Subcutaneous abdominal adipose tissue (tissue), 5 donors: ENCODE data around the gene CCDC177.
A peak's percentile ranks its signal among the peaks of the same experiment; 100 is the strongest.
"Not testable (repeated sequence)": the region's sequence is repeated elsewhere in the genome, so short reads cannot be mapped to it uniquely, and the experiment has no call there.

Experiments used
- H3K27ac ChIP-seq: one replicate; pipeline ENCODE4 v1.7.0; 2013; ENCODE audit warnings: low read depth, mild to moderate bottlenecking, inconsistent platforms, low read length, moderate library complexity
- H3K27me3 ChIP-seq, 5 donors: one replicate each; pipeline ENCODE4 v1.7.0; 2013; ENCODE audit warnings: low read length in 5 of 5, inconsistent platforms in 1 of 5; ENCODE audit not compliant: control insufficient read depth in 5 of 5, insufficient read depth in 4 of 5
- H3K36me3 ChIP-seq, 5 donors: one replicate each; pipeline ENCODE4 v1.7.0; 2013; ENCODE audit warnings: low read length in 5 of 5; ENCODE audit not compliant: control insufficient read depth in 5 of 5, insufficient read depth in 5 of 5
- H3K4me1 ChIP-seq, 5 donors: one replicate each; pipeline ENCODE4 v1.7.0; 2013; ENCODE audit warnings: low read length in 5 of 5, mild to moderate bottlenecking in 3 of 5, moderate library complexity in 1 of 5; ENCODE audit not compliant: control insufficient read depth in 5 of 5, insufficient read depth in 5 of 5
- H3K4me3 ChIP-seq, 5 donors: one replicate each; pipeline ENCODE4 v1.7.0; 2013; ENCODE audit warnings: low read length in 5 of 5, low read depth in 1 of 5
- H3K9ac ChIP-seq, 5 donors: one replicate each; pipeline ENCODE4 v1.7.0; 2013; ENCODE audit warnings: low read length in 5 of 5, mild to moderate bottlenecking in 4 of 5, moderate library complexity in 3 of 5
- H3K9me3 ChIP-seq, 5 donors: one replicate each; pipeline ENCODE4 v1.7.0; 2013; ENCODE audit warnings: low read length in 5 of 5; ENCODE audit not compliant: control insufficient read depth in 5 of 5
- donor health status: healthy.
- donor health status: healthy.
- donor health status: healthy.
- donor health status: healthy.
- donor health status: healthy.

The CCDC177 gene

DNA sequence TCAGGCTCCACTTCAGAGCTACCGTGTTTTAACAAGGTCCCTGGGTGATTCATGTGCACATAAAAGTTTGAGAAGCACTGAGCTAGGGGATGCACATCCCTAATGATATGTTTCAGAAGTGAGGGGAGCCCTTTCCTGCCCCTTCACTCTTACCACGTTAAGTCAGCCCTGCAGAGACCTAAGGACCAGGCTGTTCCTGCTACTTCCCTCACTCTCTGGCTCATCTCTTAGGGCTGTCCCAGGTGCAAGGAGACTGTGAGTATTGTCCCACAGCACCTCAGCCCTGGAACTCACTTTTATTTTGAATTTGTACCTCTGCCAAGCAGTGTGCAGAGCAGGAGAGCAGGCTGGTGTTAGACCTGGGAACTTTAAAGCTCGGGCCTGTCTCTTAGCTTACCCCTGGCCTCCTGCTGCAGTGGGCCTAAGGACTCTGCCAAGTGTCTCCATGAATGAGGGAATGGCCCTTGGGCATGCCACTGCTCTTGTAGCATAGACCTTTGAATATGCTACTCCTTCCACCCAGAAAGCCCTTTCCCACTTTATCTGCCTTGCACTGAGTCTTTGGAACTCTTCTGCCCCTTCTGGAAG lies 25.7 kb upstream of the CCDC177 start:
- no peak overlapping the region for H3K27ac ChIP-seq
- H3K9me3 ChIP-seq, result no peaks in the 10 kb centered on the region
- no peak overlapping the region for H3K9ac ChIP-seq
- H3K27me3 ChIP-seq, result no peaks in the 10 kb centered on the region
- H3K4me3 ChIP-seq, result no peak overlapping the region
- H3K36me3 ChIP-seq, result no peaks in the 10 kb centered on the region
- peaks cover 0 to under 1% (median 0%) of the 10 kb centered on the region in 5 donors for H3K4me1 ChIP-seq

DNA sequence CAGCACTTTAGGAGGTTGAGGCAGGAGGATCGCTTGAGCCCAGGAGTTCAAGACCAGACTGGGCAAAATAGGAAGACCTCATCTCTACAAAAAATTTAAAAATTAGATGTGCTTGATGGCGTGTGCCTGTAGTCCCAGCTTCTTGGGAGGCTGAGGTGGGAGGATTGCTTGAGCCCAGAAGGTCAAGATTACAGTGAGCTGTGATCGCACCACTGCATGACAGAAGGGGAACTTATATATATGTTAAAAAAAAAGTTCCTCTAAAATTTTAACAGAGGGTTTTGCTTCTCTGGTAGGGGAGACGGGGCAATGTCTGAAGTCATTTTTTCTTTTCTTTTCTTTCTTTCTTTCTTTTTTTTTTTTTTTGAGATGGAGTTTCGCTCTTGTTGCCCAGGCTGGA lies 24.8 kb upstream of the CCDC177 start:
- not testable (repeated sequence) for H3K4me1 ChIP-seq, H3K27ac ChIP-seq, H3K9me3 ChIP-seq, H3K4me3 ChIP-seq, H3K9ac ChIP-seq, H3K27me3 ChIP-seq, H3K36me3 ChIP-seq

DNA sequence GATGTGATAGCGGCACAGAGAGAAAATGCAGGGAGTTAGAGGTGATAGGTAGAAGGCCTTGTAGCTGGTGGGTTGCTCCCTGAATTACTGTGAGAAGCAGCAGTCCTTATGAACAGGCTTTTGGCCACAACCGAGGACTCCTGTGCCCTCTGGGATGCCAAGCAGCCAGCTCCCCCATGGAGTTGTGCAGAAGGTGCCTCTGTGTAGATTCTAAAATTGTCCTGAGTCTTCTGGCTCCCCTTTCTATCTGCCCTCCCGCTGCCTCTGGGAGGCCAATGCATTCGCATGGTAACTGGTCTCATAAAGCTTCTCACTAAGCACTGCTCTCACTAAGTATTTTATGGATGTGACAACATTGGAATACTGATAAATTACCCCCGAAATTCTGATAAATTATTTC lies 20.7 kb upstream of the CCDC177 start:
- no peak overlapping the region for H3K9ac ChIP-seq
- H3K4me3 ChIP-seq, result no peak overlapping the region
- H3K27me3 ChIP-seq, result no peaks in the 10 kb centered on the region

DNA sequence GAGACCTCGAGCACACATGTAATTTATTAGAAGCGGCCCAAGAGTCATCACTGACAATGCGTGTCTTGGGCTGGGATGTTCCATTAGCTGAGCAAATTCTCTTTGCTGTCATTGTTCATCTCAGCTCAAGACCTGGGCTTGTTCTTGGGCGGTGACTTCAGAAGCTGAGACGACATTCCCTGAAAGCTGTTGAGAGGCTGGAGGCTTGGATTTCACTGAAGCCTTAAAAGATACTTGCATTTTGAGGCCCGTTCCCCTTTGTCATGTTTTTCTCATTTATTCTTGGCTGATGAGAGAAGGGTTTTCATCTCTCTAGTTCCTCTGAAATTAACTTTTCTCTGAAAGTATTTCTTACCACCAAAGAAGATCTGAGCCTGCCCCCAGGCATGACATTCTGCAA lies 20.2 kb upstream of the CCDC177 start:
- no peak overlapping the region for H3K27ac ChIP-seq
- no peak overlapping the region for H3K4me3 ChIP-seq
- H3K9ac ChIP-seq, result no peak overlapping the region
- no peaks in the 10 kb centered on the region for H3K27me3 ChIP-seq
- peaks cover 0 to 12% (median 11%) of the 10 kb centered on the region in 5 donors for H3K4me1 ChIP-seq
- no peaks in the 10 kb centered on the region for H3K36me3 ChIP-seq
- no peaks in the 10 kb centered on the region for H3K9me3 ChIP-seq

More for the DNA sequence above, 20.7 kb upstream of the CCDC177 start:
- H3K9me3 ChIP-seq, result no peaks in the 10 kb centered on the region
- H3K27ac ChIP-seq, result no peak overlapping the region
- H3K4me1 ChIP-seq, result peaks cover 0 to 12% (median 11%) of the 10 kb centered on the region in 5 donors
- H3K36me3 ChIP-seq, result no peaks in the 10 kb centered on the region

DNA sequence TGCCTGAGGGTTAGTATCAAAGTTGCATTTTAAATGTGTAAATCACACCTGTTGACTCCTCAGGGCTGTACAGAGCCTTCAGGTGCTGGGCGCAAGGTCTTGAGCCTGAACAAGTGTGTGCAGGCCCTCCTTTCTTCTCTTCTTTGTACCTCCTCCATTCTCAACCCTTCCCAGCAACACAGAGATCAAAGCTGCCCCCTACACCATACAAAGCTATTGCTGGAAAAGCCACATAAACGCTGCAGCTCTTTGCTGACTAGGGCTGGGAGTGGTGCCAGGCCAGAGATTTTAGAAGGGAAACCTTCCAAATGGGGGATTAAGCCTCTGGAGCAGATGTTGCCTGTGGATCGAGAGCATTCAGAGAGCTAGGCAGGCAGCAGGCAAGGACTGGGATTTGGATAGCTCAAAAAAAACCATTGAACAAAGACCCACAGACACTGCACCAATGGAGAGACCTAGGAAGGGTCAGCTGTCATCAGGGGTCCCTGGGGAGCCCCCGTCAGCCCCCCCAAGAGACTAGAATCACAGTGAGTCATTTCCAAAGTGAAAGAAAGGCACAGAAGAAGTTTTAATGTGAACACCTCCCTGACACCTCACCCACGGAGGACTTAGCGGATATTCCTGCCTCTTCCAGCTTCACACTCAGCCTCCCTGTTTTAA lies 18.5 kb upstream of the CCDC177 start:
- peak overlapping the region in 4 of 5 donors; percentile 40 to 49 (median 45) for H3K4me3 ChIP-seq
- H3K36me3 ChIP-seq, result no peaks in the 10 kb centered on the region
- no peaks in the 10 kb centered on the region for H3K9me3 ChIP-seq
- peaks cover 0 to 12% (median 11%) of the 10 kb centered on the region in 5 donors for H3K4me1 ChIP-seq
- H3K27ac ChIP-seq, result peak overlapping the region; percentile 7
- no peaks in the 10 kb centered on the region for H3K27me3 ChIP-seq
- peak overlapping the region in 1 of 5 donors; percentile 32 for H3K9ac ChIP-seq

DNA sequence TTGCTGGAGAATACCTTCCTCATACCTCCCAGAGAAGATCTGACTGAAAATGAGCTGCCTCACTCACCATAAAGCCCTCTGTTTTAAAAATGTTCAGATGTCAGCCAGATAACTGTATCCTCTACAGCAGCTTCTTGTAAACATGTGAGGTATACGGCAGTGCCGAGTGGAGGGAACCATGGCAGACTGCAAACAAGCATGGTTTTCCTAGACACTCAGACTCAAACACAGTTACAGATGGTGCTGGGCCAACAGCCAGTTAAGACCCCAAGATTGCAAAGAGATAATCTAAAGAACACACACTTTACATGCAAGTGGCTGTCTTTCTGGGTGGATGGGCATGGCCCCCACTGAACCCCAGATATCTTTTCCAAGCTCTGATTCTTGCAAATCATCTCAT lies 16.6 kb upstream of the CCDC177 start:
- H3K9ac ChIP-seq, result no peak overlapping the region
- H3K36me3 ChIP-seq, result no peaks in the 10 kb centered on the region
- no peaks in the 10 kb centered on the region for H3K27me3 ChIP-seq
- H3K4me1 ChIP-seq, result peaks cover 1 to 27% (median 18%) of the 10 kb centered on the region in 5 donors
- no peak overlapping the region for H3K4me3 ChIP-seq
- no peak overlapping the region for H3K27ac ChIP-seq
- no peaks in the 10 kb centered on the region for H3K9me3 ChIP-seq

DNA sequence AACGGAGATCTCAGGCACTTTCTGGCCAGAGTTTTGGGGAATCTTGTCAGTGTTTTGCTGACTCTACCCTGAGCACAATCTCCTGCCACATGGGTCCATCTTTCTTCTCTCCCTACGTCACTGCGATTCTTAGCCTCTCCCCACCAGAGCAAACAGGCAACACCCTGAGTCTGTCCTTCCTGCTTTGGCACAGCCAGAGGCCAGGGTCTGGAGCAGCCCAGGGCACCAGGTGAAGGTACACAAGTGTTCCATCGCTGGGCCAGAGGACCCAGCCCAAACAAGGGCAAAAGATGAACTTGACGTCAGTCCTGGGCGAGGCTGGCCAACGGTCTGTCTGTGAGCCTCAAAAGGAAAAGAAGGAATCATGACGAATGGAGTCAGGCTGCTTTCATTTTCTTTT lies 12.7 kb upstream of the CCDC177 start:
- H3K4me3 ChIP-seq, result peak overlapping the region in 1 of 5 donors; percentile 5
- no peaks in the 10 kb centered on the region for H3K9me3 ChIP-seq
- H3K36me3 ChIP-seq, result no peaks in the 10 kb centered on the region
- H3K27ac ChIP-seq, result no peak overlapping the region
- no peaks in the 10 kb centered on the region for H3K27me3 ChIP-seq
- H3K9ac ChIP-seq, result no peak overlapping the region
- peaks cover 0 to 24% (median 7%) of the 10 kb centered on the region in 5 donors for H3K4me1 ChIP-seq

DNA sequence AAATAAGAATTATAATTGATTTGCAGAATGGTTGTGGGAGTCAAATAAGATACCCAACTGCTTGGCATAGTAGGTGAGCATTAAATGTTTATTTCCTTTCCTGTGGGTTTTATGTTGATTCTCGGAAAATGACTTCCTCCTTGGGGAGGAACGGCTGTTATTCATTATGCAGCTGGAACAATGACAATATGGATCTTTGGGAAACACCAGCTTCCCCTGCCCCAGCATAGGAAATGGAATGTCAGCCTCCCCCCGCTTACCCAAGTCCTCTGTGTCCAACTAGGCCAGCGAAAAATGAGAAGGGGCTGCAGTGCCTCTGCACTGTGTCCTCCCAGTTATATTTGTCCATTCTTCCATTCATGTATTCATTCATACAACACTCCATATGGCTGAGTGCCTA lies 11.7 kb upstream of the CCDC177 start:
- Histone ChIP-seq H3K27ac (no peak overlapping the region), H3K4me3 (peak overlapping the region in 1 of 5 donors; percentile 3), H3K9ac (no peak overlapping the region), H3K27me3 (no peaks in the 10 kb centered on the region), H3K36me3 (no peaks in the 10 kb centered on the region), H3K4me1 (peaks cover 0 to 24% (median 7%) of the 10 kb centered on the region in 5 donors), H3K9me3 (no peaks in the 10 kb centered on the region)

DNA sequence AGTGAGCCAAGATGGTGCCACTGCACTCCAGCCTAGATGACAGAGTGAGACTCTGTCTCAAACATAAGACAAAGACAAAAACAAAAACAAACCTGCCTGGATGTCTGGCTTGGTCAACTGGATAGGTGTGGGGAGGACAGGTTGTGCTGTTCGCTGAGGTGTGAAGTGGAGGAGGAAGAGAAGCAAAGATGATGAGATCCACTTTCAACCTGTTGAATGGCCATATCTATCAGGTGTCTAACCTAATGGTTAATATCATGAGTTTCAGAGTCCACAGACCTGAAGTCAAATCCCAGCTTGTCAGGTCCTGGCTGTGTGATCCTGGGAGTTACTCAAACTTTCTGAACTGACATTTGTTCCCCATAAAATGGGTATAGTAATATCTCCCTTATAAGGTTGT lies 9.7 kb upstream of the CCDC177 start:
- peaks cover 1 to 28% (median 7%) of the 10 kb centered on the region in 5 donors for H3K4me1 ChIP-seq
- no peaks in the 10 kb centered on the region for H3K27me3 ChIP-seq

DNA sequence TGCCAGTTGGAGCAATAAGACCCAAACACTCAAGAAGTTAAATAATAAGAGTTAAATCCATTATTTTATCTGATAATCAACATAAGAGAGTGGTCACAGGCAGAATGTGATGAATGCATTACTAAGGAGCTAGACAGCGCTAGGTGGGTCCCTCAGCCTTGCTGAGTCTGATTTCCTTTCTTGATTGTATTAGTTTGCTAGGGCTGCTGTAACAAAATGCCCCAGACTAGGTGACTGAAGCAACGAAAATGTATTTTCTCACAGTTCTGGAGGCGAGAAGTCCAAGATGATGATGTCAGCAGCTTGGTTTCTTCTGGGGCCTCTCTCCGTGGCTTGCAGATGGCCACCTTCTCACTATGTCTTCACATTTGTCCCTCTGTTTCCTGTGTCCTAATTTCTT lies 8.2 kb upstream of the CCDC177 start:
- no peak overlapping the region for H3K4me3 ChIP-seq
- H3K36me3 ChIP-seq, result no peaks in the 10 kb centered on the region
- no peaks in the 10 kb centered on the region for H3K27me3 ChIP-seq
- H3K9me3 ChIP-seq, result no peaks in the 10 kb centered on the region
- no peak overlapping the region for H3K27ac ChIP-seq
- no peak overlapping the region for H3K9ac ChIP-seq
- H3K4me1 ChIP-seq, result peaks cover 1 to 28% (median 7%) of the 10 kb centered on the region in 5 donors

More for the DNA sequence above, 9.7 kb upstream of the CCDC177 start:
- H3K9me3 ChIP-seq, result no peaks in the 10 kb centered on the region
- H3K36me3 ChIP-seq, result no peaks in the 10 kb centered on the region
- H3K27ac ChIP-seq, result no peak overlapping the region
- no peak overlapping the region for H3K4me3 ChIP-seq
- H3K9ac ChIP-seq, result no peak overlapping the region
